ENCODE data around the gene ACBD4. TPM values are rescaled to one million over a fixed set of nuclear protein-coding genes. Genes with fewer than 3 reads are reported as not detected.

Gene ACBD4
- total and polyA plus RNA-seq, 2 of the 13 experiments (the other 11 are each of a cell fraction or from before 2014, with no cell fraction given), result 16.1 to 26.9 TPM

DNA sequence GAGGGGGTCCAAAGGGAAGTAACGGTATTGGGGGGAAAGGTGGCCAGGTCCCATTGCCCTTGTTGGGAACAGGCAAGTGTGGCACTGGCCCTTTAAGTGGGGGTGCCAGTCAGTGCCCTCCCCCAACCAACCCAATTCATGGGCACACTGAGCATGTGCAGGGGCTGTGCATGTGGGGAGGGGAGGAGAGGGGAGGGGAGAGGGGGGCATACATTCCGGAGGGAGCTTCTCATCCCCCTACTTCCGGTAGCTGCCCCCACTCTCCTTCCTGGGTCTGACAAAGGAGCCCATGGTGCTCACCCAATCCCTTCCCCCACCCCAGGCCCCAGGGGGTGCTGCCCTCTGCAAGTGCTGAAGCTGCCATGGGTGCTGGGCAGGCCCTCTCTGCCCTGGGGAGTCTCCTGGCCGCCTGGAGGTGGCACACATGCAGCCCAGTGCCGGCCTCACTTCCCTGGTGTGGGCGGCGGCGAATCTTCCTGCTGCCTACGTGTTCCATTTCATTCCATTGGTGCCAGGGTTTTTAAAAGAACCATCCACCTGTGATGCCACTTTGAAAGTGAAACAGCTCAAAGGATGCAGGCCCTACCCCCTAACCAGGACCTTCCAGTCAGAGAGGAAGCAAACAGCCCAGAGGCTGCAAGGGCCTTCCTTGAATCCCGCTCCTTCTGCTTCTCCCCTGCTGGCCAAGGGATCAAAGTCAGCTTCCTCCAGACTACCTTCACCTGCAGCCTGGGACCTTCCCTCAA lies 37.2 kb downstream of the ACBD4 start (continued):
- TF ChIP-seq, protein P1, sequence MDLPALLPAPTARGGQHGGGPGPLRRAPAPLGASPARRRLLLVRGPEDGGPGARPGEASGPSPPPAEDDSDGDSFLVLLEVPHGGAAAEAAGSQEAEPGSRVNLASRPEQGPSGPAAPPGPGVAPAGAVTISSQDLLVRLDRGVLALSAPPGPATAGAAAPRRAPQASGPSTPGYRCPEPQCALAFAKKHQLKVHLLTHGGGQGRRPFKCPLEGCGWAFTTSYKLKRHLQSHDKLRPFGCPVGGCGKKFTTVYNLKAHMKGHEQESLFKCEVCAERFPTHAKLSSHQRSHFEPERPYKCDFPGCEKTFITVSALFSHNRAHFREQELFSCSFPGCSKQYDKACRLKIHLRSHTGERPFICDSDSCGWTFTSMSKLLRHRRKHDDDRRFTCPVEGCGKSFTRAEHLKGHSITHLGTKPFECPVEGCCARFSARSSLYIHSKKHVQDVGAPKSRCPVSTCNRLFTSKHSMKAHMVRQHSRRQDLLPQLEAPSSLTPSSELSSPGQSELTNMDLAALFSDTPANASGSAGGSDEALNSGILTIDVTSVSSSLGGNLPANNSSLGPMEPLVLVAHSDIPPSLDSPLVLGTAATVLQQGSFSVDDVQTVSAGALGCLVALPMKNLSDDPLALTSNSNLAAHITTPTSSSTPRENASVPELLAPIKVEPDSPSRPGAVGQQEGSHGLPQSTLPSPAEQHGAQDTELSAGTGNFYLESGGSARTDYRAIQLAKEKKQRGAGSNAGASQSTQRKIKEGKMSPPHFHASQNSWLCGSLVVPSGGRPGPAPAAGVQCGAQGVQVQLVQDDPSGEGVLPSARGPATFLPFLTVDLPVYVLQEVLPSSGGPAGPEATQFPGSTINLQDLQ (CRISPR knock-in tag; IDR thresholded peaks at IDR 0.05), result no peak; the same call in 1 of the 2 replicates
- no peak for TF ChIP-seq ZNF382 (CRISPR knock-in tag; IDR thresholded peaks at IDR 0.05; ENCODE audit: borderline replicate concordance)
- TF ChIP-seq TBX3 (IDR thresholded peaks at IDR 0.05; ENCODE audit: borderline replicate concordance), result no peak
- TF ChIP-seq, protein P2, sequence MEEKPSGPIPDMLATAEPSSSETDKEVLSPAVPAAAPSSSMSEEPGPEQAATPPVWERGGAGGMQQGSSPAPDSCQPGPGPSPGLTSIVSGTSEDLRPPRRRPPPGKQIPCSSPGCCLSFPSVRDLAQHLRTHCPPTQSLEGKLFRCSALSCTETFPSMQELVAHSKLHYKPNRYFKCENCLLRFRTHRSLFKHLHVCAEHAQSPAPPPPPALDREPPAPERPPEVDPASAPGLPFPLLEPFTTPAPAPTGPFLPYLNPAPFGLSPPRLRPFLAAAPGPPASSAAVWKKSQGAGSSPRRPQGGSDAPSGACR (CRISPR knock-in tag; IDR thresholded peaks at IDR 0.05), result no peak
- no peak for TF ChIP-seq ARID2 (CRISPR knock-in tag; IDR thresholded peaks at IDR 0.05; ENCODE audit: borderline replicate concordance)
- TF ChIP-seq ZNF253 (CRISPR knock-in tag; IDR thresholded peaks at IDR 0.05; ENCODE audit: borderline replicate concordance), result no peak
- TF ChIP-seq, protein P3, sequence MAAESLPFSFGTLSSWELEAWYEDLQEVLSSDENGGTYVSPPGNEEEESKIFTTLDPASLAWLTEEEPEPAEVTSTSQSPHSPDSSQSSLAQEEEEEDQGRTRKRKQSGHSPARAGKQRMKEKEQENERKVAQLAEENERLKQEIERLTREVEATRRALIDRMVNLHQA (CRISPR knock-in tag; IDR thresholded peaks at IDR 0.05), result no peak
- no peak for TF ChIP-seq XBP1 (CRISPR knock-in tag; IDR thresholded peaks at IDR 0.05)
- TF ChIP-seq ZNF317 (CRISPR knock-in tag; IDR thresholded peaks at IDR 0.05), result no peak
- no peak for TF ChIP-seq MAFK (conservative IDR thresholded peaks at IDR 0.05 in 1 of 2, IDR thresholded peaks at IDR 0.05 in 1 of 2; ENCODE audit: low read length in 2 of 2)
- TF ChIP-seq GFI1 (CRISPR knock-in tag; IDR thresholded peaks at IDR 0.05; ENCODE audit: borderline replicate concordance), result 0 out of 2 replicates have a peak, but pooled peaks have one; percentile 49
- peak; percentile 88 for TF ChIP-seq TAF1 (CRISPR knock-in tag; IDR thresholded peaks at IDR 0.05)
- 0 out of 2 replicates have a peak, but pooled peaks have one; percentile 70 for TF ChIP-seq GZF1 (CRISPR knock-in tag; IDR thresholded peaks at IDR 0.05)
- TF ChIP-seq, protein P4, sequence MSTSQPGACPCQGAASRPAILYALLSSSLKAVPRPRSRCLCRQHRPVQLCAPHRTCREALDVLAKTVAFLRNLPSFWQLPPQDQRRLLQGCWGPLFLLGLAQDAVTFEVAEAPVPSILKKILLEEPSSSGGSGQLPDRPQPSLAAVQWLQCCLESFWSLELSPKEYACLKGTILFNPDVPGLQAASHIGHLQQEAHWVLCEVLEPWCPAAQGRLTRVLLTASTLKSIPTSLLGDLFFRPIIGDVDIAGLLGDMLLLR (CRISPR knock-in tag; IDR thresholded peaks at IDR 0.05), result no peak
- TF ChIP-seq ATF7 (IDR thresholded peaks at IDR 0.05), result no peak
- TF ChIP-seq ATF7 (CRISPR knock-in tag; IDR thresholded peaks at IDR 0.05), result no peak; the same call in 1 of the 2 replicates
- TF ChIP-seq ZNF569 (CRISPR knock-in tag; IDR thresholded peaks at IDR 0.05; ENCODE audit: borderline replicate concordance), result no peak
- TF ChIP-seq ZNF292 (CRISPR knock-in tag; IDR thresholded peaks at IDR 0.05; ENCODE audit: borderline replicate concordance, low read depth), result no peak; the same call in 1 of the 2 replicates
